Right renal pelvis (tissue), 4 donors: ENCODE results near the gene NRXN2. TPM values are rescaled to one million over a fixed set of nuclear protein-coding genes. Genes with fewer than 3 reads are reported as not detected.
"Not testable (repeated sequence)": the region's sequence is repeated elsewhere in the genome, so short reads cannot be mapped to it uniquely, and the experiment has no call there.

Source experiments
- DNase-seq, 4 donors: peaks; one replicate each; pipeline ENCODE4 v3.0.0-alpha.2; 2013; ENCODE audit warnings: low read depth in 4 of 4, low spot score in 3 of 4, missing footprints in 1 of 4
- polyA plus RNA-seq, 4 donors: library from polyadenylated mRNA; unstranded; fragments of 120-200 nt; gene quantifications; one replicate each; pipeline ENCODE4 v1.2.1, GENCODE V29; 2013; ENCODE audit not compliant: insufficient read length in 4 of 4

NRXN2 gene
- polyA plus RNA-seq, 4 donors, result 15.5 to 27.8 (median 17.0) TPM

DNA sequence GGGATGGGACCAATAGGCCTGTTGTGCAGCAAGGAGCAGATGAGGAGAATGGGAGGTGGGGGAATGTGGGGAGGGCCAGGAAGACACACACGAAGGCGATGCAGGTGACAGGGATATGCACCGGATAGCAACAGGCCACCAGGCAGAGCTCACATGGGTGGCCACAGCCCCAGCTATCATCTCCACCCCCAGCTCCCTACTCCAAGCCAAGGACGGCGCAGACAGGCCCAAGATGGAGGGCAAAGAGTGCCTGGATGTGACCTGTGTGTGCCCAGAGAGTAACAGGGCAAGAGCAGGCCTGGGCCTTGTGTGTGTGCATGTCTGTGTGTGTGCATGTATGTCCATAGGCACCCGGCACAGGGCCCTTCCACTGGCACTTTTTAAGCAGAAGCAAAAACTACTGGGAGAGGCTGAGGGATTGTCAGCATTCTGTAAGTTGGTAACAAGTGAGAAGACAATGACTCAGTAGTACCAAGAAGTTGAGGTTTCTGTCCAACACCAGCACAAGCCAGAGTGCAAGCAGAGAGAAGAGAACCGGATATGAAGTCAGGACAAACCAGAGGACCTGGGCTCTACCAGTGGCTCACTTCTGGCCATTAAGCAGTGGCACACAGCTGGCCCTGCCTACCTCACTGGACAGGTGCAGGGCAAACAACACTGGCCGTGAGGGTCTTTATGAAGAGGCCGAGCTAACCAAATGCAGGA is 36.4 kb downstream of the NRXN2 start:
- no peak for DNase-seq

DNA sequence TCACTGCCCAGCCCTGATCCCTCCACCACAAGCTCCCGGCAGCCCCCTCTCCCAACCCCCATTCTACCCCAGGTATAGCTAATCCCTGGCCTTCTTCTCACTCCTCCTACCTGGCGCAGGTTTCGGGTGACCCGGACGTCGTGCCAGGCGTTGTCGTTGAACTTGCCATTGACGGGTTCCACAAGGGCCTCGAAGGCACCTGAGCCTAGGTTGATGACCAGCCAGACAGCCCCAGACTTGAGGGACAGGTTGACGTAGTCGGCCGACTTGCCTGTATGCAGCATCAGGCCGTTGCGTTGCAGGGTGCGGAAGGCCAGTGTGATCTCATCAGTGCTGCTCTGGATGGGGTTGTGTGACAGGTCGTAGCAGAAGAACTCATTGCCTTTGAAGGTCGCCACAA is 37.5 kb downstream of the NRXN2 start:
- no peak for DNase-seq

DNA sequence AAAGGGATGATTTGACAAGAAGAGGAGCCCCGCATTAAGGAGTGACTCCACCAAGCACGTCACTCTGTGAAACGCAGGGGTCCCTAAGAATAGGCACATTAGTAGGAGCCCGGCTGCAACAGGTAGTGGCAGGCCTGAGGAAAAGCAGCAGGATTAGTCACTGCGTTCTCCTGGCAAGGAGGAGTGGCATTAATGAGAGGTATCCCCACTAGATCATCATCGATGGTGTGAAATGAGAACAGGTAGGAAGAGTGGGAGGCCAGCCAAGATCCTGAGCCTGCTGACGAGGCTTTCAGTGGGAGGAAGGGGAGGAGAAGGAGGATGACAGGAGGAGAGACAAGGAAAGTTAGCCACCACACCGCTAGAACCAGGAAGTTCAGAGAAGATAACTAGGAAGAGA is 38.6 kb downstream of the NRXN2 start:
- DNase-seq, result no peak

DNA sequence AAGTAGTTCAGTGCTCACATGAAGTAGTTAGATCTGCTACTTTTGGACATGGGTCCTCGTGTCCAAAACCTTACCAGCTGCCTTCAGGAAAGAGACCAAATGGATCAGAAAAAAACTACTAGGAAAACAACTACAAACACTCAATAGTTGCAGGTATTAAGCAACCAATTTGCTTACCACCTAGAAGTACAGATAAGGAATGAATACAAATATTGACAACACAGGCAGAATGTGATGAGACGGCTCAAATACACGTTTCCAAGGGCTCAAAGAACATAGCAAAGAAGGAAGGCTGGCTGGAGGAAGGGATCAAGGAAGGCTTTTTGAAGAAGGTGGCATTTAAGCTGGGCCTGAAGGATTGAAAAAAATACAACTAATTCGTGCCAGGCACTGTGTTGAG is 41.8 kb downstream of the NRXN2 start:
- DNase-seq, result no peak

DNA sequence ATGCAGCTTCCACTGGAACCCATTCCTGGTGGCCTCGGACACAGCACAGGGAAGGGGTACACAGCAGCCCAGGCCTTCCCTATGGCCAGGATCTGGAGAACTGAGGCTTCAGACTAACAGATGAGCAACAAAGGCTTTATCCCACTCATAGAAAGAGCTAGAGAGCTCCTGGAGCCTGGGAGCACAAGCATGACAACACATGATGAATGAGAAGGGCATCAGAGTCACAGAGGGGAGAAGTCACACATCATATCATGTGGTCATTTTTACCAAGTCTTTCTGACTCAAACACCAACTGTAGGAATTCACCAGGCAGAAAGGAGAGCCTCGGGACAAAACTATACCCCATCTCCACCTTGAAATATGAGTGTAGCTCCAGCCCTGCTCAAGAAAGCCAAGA is 43.2 kb downstream of the NRXN2 start:
- DNase-seq, result no peak

DNA sequence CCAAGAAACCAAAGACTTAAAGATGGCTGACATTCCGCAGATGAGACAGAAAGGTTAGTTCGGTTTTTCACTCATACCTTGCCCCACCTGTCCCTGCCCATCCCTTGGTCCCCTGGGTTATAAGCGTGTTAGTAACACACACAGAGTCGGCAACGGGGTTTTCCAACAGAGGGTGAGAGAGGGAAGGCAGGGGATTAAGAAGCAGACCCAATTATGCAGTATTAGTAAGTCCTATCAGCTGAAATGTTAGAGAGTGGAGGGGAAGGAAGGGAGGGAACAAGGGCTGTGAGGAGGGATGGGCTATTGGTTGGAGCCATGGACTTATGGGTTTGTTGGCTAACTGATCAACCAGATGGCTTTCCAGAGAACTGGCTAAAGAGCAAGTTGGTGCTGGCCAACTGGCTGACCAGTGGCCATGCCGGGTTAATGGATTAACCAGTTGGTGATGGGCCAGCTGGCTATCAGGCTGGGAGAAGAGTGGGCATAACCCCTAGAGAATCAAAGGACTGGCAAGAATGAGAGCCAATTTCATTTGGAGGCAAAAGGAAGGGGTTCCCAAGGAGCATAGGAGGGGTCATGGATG is 45.5 kb downstream of the NRXN2 start:
- no peak for DNase-seq

DNA sequence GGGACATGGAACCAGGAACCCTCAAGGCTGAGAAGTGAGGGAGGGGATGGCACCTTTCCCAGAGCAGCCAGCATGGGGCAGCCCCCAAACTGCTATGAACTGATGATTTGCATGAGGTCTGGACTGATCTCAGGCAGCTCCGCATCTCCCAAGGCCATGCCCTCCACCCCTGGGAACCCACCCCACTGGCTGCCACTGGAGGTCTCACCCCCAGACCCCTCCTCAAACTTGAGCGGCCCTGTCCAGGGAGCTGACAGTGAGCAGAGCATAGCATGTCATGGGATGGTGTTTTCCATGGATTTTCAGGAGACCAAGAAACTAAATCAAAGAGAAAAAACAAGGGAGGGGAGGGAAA is 46.8 kb downstream of the NRXN2 start:
- no peak for DNase-seq

DNA sequence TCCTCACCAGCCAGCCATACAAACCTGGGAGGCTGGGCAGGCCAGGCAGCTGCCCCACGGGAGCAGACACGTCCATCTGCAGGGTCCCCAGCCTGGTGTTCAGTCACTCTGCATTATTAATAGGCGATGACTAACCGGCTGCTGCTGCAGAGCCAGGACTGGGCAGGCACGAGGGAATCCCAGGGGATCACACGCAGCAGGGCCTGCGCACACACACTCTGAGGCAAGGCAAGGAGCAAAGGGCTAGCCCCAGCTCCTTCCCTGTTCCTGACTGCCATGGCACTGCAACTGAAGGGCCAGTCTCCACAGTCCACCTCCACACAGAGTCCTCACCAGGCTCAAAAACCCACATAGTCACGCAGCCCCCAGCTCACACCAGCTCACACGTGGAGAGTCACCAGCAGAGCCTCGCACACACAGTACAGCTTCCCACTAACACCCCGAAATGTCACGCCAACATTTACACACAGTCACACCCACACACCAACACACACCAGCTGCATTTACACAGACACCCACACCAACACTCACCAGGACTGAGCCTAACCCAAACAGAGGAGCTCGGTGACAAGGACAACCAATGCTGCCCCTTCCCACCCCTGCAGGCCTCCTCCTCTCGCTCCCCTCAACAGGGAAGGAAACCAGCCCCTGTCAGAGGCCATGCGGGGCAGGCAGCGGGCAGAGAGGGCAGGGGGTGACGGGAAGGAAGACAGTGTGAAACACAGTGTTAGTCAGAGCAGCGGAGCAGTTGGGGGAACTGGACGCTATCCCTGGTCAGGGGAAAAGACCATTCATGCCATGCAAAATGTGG is 47.3 kb downstream of the NRXN2 start:
- no peak for DNase-seq

DNA sequence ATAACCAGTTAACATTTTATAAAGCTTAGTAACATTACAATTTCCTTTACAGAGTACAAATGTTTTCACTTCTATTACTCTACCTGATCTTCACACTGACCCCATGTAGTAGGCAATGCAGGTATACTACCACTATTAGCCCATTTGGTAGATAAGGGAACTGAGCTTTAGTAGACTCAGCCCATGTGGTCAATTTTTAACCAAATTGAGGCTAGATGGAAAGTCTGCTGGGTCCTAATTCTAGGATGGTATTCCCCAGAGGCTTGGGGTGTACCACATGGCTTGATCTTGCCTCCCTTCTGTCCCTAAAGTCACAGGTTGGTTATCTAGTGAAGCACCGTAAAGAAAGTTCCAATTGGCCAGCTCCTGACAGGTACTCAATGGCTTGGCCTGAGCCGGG is 48.2 kb downstream of the NRXN2 start:
- DNase-seq, result no peak

DNA sequence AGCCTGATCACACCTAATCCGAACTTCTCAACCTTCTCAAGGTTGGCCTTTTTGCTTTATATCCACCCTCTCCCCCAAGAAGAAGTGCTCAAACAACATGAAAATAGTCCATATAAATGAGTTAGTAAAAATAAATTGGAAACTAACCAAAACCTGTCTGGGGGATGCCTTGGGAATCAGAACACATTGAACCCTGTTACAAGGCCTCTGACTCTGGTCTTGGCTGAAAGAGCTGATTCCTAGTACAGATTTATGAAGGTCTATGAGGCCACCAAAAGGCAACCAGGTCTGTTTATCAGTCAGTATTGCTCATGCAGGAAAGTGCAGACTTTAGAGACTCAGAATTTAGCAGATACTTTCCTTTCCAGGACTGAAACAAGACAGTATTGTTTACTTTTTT is 49.7 kb downstream of the NRXN2 start:
- no peak for DNase-seq

DNA sequence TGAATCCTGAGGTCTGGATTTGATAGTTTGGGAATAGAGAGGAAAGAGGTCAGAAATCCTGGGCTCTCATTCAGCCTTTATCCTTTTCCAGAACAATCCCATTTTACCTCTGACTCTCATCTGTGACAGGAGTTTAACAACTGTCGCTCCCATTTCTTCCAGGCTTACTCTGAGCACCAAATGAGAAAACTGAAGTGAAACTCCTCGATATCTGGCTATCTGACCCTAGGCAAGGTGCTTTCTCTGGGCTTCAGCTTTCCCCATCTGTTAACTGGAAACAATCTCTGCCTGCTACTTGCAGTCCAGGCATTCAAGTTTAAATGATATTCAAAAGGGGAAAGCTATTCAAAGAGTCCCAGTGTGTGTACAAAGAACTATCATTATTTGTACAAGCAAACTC is 50.1 kb downstream of the NRXN2 start:
- DNase-seq, result no peak

DNA sequence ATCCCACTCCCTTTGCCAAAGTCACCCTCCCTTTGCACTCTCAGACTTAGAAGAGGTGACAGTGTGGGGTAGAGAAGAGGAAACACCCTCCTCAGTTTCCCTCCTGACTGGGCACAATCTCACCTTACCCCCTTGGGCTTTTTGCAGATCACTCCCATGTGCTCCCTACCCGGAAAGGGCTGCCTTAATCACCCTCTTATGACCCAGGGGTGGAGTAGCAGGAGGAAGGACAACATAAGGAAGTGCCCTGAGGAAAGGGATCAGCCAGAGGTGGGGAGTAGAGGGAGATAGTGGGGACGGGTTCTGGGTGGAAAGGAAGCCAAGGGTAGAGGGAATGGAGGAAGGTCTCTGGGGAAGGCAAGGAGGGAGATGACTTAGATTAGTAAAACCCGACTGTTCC is 52.0 kb downstream of the NRXN2 start:
- no peak for DNase-seq

DNA sequence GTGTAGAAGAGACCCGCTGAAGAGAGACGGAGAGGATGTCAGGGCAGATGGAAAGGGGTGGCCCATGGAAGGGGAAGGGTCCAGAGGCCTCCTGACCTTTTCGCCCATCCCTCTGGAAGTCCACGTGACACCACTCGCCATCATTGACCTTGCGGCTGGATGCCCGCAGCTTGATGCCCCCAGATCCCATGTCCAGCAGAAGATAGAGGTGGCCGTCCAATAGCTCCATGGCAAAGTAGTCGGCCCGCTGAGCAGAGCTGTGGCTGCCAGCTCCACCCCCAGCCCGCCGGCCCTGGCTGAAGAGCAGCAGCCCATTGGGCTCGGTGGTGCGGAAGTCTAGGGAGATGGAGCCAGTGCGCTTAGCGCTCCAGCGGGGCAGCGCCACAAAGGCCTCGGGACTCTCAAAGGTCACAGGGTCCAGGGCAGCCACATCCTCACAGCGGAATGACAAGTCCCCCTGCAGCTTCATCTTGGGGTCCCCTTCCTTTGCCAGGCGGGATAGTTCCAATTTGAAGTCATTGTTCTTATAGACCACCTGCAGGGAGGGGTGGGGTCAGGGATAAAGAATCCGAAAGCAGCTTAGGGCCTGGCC is 55.7 kb downstream of the NRXN2 start:
- DNase-seq, result no peak

DNA sequence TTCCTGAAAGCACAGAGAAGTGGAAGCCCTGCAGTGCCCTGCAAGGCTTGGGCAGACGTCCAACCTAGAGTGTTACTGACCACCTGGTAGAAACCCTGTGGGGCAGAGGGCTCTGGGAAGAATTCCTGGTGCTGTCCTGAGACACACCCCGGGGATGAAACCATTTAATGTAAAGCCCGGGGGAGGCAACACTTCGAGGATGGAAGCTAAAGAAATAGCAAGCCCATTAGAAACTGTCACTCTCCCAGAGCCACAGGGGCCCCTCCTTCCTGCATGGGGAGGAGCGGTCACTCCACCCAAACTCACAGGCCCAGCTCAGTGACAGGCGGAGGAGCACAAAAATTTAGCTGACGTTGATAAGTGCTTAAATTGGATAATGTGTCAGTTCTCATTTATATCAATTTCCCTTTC is 57.6 kb downstream of the NRXN2 start:
- DNase-seq, result no peak

DNA sequence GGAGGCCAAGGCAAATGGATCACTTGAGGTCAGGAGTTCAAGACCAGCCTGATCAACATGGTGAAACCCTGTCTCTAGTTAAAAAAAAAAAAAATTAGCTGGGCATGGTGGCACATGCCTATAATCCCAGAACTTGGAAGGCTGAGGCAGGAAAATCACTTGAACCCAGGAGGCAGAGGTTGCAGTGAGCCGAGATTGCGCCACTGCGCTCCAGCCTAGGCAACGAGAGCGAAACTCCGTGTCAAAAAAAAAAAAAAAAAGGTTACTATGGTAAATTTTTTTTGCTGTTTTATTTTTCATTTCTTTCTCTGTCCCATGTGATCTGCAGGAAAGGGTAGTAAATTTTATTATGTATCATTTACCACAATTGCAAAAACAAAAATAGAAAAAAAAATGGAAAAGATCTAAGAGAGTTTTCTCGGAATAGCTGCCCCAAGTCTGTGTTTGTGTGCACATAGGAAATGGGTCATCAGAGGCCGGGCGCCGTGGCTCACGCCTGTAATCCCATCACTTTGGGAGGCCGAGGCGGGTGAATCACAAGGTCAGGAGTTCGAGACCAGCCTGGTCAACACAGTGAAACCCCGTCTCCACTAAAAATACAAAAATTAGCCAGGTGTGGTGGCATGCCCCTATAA is 58.6 kb downstream of the NRXN2 start:
- not testable (repeated sequence) for DNase-seq

DNA sequence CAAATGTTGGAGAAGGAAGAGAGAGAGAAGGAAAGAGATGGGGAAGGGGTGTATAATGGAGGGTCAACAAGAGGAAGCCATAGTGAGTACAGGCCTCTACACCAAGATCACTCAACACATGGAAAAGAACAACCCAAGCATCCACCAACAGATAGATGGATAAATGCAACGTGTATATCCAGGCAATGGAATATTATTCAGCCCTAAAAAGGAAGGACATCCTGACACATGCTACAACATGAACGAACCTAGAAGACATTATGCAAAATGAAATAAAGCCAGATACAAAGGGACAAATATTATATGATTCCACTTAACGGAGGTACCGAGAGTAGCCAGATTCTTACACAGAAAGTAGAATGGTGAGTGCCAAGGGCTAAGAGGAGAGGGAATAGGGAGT is 59.3 kb downstream of the NRXN2 start:
- no peak for DNase-seq

DNA sequence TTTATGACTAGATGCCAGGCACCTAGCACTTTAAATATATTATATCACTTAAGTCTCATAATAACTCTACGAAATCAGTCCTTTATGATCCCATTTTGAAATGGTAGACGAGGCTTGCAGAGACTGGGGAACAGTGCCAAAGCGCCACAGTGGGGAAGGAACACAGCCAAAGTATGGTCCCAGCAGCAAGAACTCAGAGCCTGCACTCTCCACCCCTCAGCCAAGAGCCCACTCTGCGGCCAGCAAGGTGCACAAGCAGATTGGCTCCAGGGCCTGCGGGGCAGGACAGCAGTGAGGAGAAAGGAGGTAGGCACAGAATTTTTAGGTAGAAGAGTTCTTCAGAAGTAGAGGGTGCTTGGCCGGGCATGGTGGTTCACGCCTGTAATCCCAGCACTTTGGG is 61.4 kb downstream of the NRXN2 start:
- no peak for DNase-seq

DNA sequence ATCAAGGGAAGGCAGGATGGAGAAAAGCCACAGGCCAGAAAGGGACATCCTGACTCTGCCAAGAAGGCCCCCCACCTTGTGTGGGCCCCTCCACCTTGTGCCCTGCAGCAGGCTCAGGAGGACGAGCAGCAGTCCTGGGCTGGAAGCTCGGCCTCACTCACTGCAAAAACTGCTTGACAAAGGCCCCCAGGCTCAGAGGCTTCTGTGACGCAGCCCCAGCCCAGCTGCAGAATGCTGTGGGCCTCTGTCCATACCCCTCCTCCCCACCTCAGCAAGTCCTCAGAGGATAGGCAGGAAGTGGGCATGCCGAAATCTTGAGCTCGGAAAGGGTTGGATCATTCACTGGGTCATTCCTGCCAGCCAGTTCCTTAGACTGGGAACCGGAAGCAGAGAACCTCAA is 61.9 kb downstream of the NRXN2 start:
- no peak for DNase-seq

DNA sequence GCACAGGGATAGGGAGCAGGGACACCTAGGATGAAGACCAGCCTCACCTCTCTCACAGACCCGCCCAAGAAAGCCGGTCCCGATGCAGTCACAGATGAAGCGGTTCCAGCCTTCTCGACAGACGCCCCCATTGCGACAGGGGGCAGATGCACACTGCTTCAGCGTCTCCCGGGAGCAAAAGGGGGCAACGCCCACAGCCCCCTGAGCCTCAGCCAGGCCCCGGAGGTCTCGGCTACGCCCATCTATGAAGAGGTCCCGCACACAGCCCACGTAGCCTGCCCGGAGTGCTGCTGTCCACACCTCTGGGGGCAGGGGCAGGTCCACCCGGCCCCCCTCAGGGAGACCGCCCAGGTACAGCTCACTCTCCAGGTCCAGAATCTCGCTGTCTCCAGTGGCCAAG is 62.3 kb downstream of the NRXN2 start:
- no peak for DNase-seq

DNA sequence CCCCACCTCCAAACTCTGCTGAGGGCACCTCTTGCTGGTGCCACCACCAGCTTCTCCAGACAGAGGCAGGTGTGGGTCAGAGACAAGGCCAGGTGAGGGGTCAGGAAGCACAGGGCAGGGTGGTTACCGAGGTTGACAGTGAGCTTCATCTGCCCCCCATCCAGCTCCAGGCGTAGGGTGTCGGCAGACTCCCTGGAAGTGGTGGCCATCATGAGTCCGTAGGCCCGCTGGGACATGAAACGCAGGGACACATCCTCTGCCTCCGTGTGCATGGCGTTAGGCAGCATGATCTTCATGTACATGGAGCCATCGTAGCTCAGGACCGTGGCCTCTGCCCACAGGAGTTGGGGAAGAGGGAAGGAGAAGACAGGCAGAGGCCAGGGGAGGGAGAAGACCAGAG is 62.8 kb downstream of the NRXN2 start:
- no peak for DNase-seq
